ENCODE results near the gene CHMP1B.

CHMP1B gene

GRCh38 chr18:11821643-11822237 is 29.5 kb upstream of the CHMP1B start:
- no peak overlapping the region for H3K27ac ChIP-seq
- TF ChIP-seq, protein P1, sequence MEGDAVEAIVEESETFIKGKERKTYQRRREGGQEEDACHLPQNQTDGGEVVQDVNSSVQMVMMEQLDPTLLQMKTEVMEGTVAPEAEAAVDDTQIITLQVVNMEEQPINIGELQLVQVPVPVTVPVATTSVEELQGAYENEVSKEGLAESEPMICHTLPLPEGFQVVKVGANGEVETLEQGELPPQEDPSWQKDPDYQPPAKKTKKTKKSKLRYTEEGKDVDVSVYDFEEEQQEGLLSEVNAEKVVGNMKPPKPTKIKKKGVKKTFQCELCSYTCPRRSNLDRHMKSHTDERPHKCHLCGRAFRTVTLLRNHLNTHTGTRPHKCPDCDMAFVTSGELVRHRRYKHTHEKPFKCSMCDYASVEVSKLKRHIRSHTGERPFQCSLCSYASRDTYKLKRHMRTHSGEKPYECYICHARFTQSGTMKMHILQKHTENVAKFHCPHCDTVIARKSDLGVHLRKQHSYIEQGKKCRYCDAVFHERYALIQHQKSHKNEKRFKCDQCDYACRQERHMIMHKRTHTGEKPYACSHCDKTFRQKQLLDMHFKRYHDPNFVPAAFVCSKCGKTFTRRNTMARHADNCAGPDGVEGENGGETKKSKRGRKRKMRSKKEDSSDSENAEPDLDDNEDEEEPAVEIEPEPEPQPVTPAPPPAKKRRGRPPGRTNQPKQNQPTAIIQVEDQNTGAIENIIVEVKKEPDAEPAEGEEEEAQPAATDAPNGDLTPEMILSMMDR (conservative IDR thresholded peaks at IDR 0.05), result no peak
- no peak for TF ChIP-seq ZFX (IDR thresholded peaks at IDR 0.05)

GRCh38 chr18:11823545-11823944 is 27.7 kb upstream of the CHMP1B start:
- no peak overlapping the region for H3K27ac ChIP-seq
- TF ChIP-seq, protein P1 (conservative IDR thresholded peaks at IDR 0.05), result no peak
- TF ChIP-seq ZFX (IDR thresholded peaks at IDR 0.05), result no peak

DNA sequence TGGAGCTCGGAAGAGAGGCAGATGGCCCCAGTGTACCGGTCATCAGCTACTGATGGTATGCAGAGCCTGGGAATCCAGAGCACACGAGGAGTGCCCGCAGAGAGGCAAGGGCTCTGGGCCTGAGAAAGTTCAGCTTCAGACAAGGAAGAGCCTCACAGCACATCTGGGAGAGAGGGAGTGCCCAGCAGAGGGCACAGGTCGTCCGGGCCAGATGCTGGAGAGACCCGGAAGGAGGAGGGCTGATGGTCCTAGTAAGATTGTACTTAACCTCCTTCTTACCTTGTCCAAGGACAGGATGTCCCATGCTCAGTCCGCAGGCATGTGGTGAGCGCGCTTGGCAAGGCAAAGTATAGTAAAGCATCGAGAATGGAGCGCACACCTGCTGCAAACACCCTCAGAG is 24.4 kb upstream of the CHMP1B start:
- TF ChIP-seq ZFX (IDR thresholded peaks at IDR 0.05), result no peak
- TF ChIP-seq, protein P1 (conservative IDR thresholded peaks at IDR 0.05), result no peak
- no peak overlapping the region for H3K27ac ChIP-seq

- TF ChIP-seq, protein P1 (conservative IDR thresholded peaks at IDR 0.05), result no peak
- TF ChIP-seq ZFX (IDR thresholded peaks at IDR 0.05), result no peak
- no peak overlapping the region for H3K27ac ChIP-seq
Measured at GRCh38 chr18:11828786-11829432, 22.3 kb upstream of the CHMP1B start.

GRCh38 chr18:11830585-11830984 is 20.6 kb upstream of the CHMP1B start:
- TF ChIP-seq, protein P1 (conservative IDR thresholded peaks at IDR 0.05), result no peak
- no peak for TF ChIP-seq ZFX (IDR thresholded peaks at IDR 0.05)
- no peak overlapping the region for H3K27ac ChIP-seq

GRCh38 chr18:11831921-11832320 is 19.3 kb upstream of the CHMP1B start:
- no peak overlapping the region for H3K27ac ChIP-seq
- TF ChIP-seq, protein P1 (conservative IDR thresholded peaks at IDR 0.05), result no peak
- TF ChIP-seq ZFX (IDR thresholded peaks at IDR 0.05), result no peak

DNA sequence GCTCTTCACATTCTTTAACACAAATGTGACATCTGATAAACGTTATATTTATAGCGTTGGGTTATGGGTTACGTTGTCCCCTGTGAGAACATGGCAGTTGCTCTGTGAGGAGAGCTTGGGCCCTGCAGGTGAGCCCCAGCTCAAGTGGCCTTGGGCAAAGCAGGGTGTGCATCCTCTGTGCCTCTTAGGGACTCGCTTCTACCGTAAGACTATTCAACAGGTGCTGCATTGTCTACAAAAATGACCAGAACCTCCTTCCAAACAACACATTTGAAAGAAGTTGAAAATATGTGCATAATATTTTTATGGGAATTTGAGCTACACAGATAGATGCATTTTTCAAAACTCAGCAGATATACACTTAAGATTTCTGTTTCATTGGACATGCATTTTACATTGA is 16.4 kb upstream of the CHMP1B start:
- TF ChIP-seq, protein P1 (conservative IDR thresholded peaks at IDR 0.05), result no peak
- TF ChIP-seq ZFX (IDR thresholded peaks at IDR 0.05), result no peak

More for the DNA sequence above, 16.4 kb upstream of the CHMP1B start:
- H3K27ac ChIP-seq, result no peak overlapping the region
